Astrocyte (in vitro differentiated cells and primary cell): ENCODE data around the gene KCNIP2. TPM values are rescaled to one million over a fixed set of nuclear protein-coding genes. Genes with fewer than 3 reads are reported as not detected.

Source experiments
- DNase-seq: peaks from one replicate; pipeline ENCODE4 v3.0.0-alpha.2; 2010; ENCODE audit warnings: low read depth
- FAIRE-seq: peaks from 2 replicates; lab custom pipeline; 2011; peaks lifted over from hg19 to GRCh38; lab: Jason Lieb, UNC
- H2AFZ ChIP-seq: 2 replicates; pipeline ENCODE4 v1.6.0; 2012; ENCODE audit warnings: low read depth, low read length, inconsistent platforms
- H3K27ac ChIP-seq: 2 replicates; pipeline ENCODE4 v1.5.1; 2011; ENCODE audit warnings: low read depth, low read length, inconsistent platforms
- H3K27me3 ChIP-seq: 2 replicates; pipeline ENCODE4 v1.6.0; 2011; ENCODE audit warnings: low read length, inconsistent platforms; ENCODE audit not compliant: insufficient read depth
- H3K36me3 ChIP-seq: 2 replicates; pipeline ENCODE4 v1.5.1; 2011; ENCODE audit warnings: low read length, inconsistent platforms; ENCODE audit not compliant: insufficient read depth
- H3K4me1 ChIP-seq: 2 replicates; pipeline ENCODE4 v1.5.1; 2011; ENCODE audit warnings: low read length, inconsistent platforms; ENCODE audit not compliant: insufficient read depth
- H3K4me2 ChIP-seq: 2 replicates; pipeline ENCODE4 v1.6.0; 2012; ENCODE audit warnings: low read length, inconsistent platforms
- H3K4me3 ChIP-seq: 2 replicates; pipeline ENCODE4 v1.5.1; 2011; ENCODE audit warnings: low read depth, mild to moderate bottlenecking, low read length, inconsistent platforms; ENCODE audit not compliant: insufficient read depth
- H3K79me2 ChIP-seq: 2 replicates; pipeline ENCODE4 v1.6.0; 2012; ENCODE audit warnings: mild to moderate bottlenecking, low read length, inconsistent platforms; ENCODE audit not compliant: insufficient read depth
- H3K9ac ChIP-seq: 2 replicates; pipeline ENCODE4 v1.6.0; 2012; ENCODE audit warnings: mild to moderate bottlenecking, low read length, inconsistent platforms
- H3K9me3 ChIP-seq: 2 replicates; pipeline ENCODE4 v1.5.1; 2012; ENCODE audit warnings: low read depth, mild to moderate bottlenecking, low read length, inconsistent platforms; ENCODE audit not compliant: insufficient read depth
- H4K20me1 ChIP-seq: 2 replicates; pipeline ENCODE4 v1.6.0; 2012; ENCODE audit warnings: low read length, inconsistent platforms; ENCODE audit not compliant: insufficient read depth
- H3K27ac Mint-ChIP-seq: one replicate; pipeline ENCODE4 v1.8.0; 2021; ENCODE audit warnings: mild to moderate bottlenecking, mixed read lengths; ENCODE audit not compliant: unreplicated experiment
- H3K27me3 Mint-ChIP-seq: one replicate; pipeline ENCODE4 v1.8.0; 2021; ENCODE audit warnings: low read depth, mixed read lengths; ENCODE audit not compliant: unreplicated experiment
- H3K36me3 Mint-ChIP-seq: one replicate; pipeline ENCODE4 v1.8.0; 2021; ENCODE audit warnings: low read depth, mixed read lengths; ENCODE audit not compliant: unreplicated experiment
- H3K4me1 Mint-ChIP-seq: one replicate; pipeline ENCODE4 v1.8.0; 2021; ENCODE audit warnings: low read depth, mixed read lengths; ENCODE audit not compliant: unreplicated experiment
- H3K4me3 Mint-ChIP-seq: one replicate; pipeline ENCODE4 v1.8.0; 2021; ENCODE audit warnings: mild to moderate bottlenecking, moderate library complexity, mixed read lengths; ENCODE audit not compliant: unreplicated experiment
- H3K9me3 Mint-ChIP-seq: one replicate; pipeline ENCODE4 v1.8.0; 2021; ENCODE audit warnings: mild to moderate bottlenecking, mixed read lengths; ENCODE audit not compliant: unreplicated experiment
- CTCF ChIP-seq: IDR thresholded peaks from 2 replicates; pipeline ENCODE4 v1.5.1; 2011; ENCODE audit warnings: low read depth, mild to moderate bottlenecking, inconsistent platforms, low read length, moderate library complexity; ENCODE audit not compliant: insufficient read depth
- EZH2 ChIP-seq: IDR thresholded peaks from 2 replicates; pipeline ENCODE4 v1.6.1; 2012; ENCODE audit warnings: mild to moderate bottlenecking, low read length, inconsistent platforms; ENCODE audit not compliant: insufficient read depth
- total RNA-seq: library from RNA; stranded (reverse); gene quantifications from 2 replicates; pipeline ENCODE4 v1.2.1, GENCODE V29; 2021

The KCNIP2 gene
- total RNA-seq, 1 donor from 2014 or later = 2.5 TPM

DNA sequence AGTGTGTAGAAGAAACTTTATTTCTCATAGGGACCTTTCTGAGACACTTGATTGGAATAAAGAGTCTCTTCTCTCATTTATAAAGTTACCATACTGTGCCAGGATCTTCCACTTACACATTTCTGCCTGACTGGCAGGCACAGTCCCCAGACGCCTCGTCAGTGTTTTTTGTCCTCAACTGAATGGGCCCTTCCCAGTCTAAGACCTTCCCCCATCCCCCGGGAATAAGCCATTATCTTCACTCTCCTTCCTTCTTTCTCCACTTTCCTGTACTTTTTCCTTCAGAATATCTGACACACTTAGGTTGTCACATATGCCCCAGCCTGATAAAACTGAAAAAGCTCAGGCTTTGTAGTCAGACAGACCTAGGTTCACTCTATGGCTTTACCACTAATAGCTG, 35.3 kb upstream of the KCNIP2 start:
- no peaks in the 10 kb centered on the region for H3K79me2 ChIP-seq
- H2AFZ ChIP-seq = no peak overlapping the region
- peak overlapping the region; percentile 29 for H3K4me2 ChIP-seq
- FAIRE-seq (no peak), DNase-seq (no peak)
- Mint-ChIP-seq H3K9me3 (no peaks in the 10 kb centered on the region), H3K36me3 (peaks cover 7% of the 10 kb centered on the region), H3K4me3 (no peak overlapping the region), H3K4me1 (peaks cover 9% of the 10 kb centered on the region), H3K27ac (no peak overlapping the region), H3K27me3 (no peaks in the 10 kb centered on the region)
- H3K4me3 ChIP-seq = no peak overlapping the region
- peaks cover 3% of the 10 kb centered on the region for H4K20me1 ChIP-seq
- TF ChIP-seq EZH2 (no peak), CTCF (no peak)
- peaks cover 17% of the 10 kb centered on the region for H3K4me1 ChIP-seq
- H3K9ac ChIP-seq = no peak overlapping the region
- peak overlapping the region; percentile 89 for H3K27ac ChIP-seq
- H3K9me3 ChIP-seq = no peaks in the 10 kb centered on the region
- no peaks in the 10 kb centered on the region for H3K36me3 ChIP-seq
- H3K27me3 ChIP-seq = no peaks in the 10 kb centered on the region

DNA sequence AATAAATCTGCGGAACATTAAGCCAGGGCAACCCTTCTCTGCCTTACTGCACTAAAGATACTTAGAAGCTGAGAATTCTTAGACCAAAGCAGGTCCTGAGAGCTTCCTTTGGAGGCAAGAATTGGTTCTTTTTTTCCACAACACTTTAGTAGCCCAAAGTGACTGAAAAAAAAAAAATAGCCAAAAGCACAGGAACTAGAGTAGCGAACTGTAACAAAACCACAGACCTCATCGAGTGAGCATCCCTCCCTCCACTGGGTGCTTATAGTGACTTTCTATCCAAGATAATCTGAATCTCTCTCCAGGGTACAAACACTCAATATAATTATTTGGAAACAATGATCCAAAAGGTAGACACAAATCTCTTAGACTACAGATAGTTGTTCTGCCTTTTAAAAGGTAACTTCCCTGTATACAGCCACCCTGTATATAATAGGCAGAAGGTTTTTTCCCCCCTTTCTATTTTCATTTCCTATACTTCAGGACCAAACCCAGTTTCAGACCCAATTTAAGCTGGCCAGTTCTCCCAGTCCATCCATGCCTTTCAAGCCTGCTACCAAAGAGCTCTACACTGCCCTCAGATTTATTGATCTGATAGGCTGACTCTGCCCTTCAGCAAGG, 31.6 kb upstream of the KCNIP2 start:
- FAIRE-seq = no peak

More for the DNA sequence above, 31.6 kb upstream of the KCNIP2 start:
- no peaks in the 10 kb centered on the region for H3K36me3 ChIP-seq
- Mint-ChIP-seq H3K27me3 (no peaks in the 10 kb centered on the region), H3K36me3 (peaks cover 9% of the 10 kb centered on the region), H3K9me3 (no peaks in the 10 kb centered on the region), H3K27ac (no peak overlapping the region), H3K4me3 (no peak overlapping the region), H3K4me1 (peaks cover 9% of the 10 kb centered on the region)
- H2AFZ ChIP-seq = no peak overlapping the region
- H3K4me1 ChIP-seq = peaks cover 13% of the 10 kb centered on the region
- H3K9ac ChIP-seq = no peak overlapping the region
- no peak overlapping the region for H3K27ac ChIP-seq
- no peaks in the 10 kb centered on the region for H3K27me3 ChIP-seq
- H3K79me2 ChIP-seq = no peaks in the 10 kb centered on the region
- peaks cover 3% of the 10 kb centered on the region for H4K20me1 ChIP-seq
- no peak for DNase-seq
- H3K4me2 ChIP-seq = no peak overlapping the region
- TF ChIP-seq CTCF (no peak), EZH2 (no peak)
- H3K4me3 ChIP-seq = no peak overlapping the region
- H3K9me3 ChIP-seq = no peaks in the 10 kb centered on the region
